HEK293T (cell line): ENCODE results near the gene KANK2.
"Not testable (repeated sequence)": the region's sequence is repeated elsewhere in the genome, so short reads cannot be mapped to it uniquely, and the experiment has no call there.

Experiments
- CTCF ChIA-PET: fragments of 350-600 bp; formaldehyde crosslinking; extraction: SDS; loops from one replicate; lab custom pipeline; 2021; ENCODE audit warnings: antibody characterized with exemption, inconsistent platforms; lab: Yijun Ruan, JAX
- POLR2A ChIA-PET: fragments of 350-600 bp; formaldehyde crosslinking; extraction: SDS; loops from one replicate; lab custom pipeline; 2020; ENCODE audit warnings: antibody characterized with exemption, inconsistent platforms; lab: Yijun Ruan, JAX
- DNase-seq: peaks from one replicate; pipeline ENCODE4 v3.0.0; 2012; ENCODE audit warnings: mixed read lengths; ENCODE audit errors: extremely low spot score
- ARNT ChIP-seq: fragments of 450-650 bp; IDR thresholded peaks from 2 replicates; pipeline ENCODE4 v1.6.1; 2017; ENCODE audit warnings: mild to moderate bottlenecking
- BHLHE40 ChIP-seq: fragments of 450-650 bp; IDR thresholded peaks from 2 replicates; pipeline ENCODE4 v1.6.1; 2016; ENCODE audit warnings: mild to moderate bottlenecking, moderate library complexity, borderline replicate concordance
- CTBP1 ChIP-seq: fragments of 450-650 bp; IDR thresholded peaks from 2 replicates; pipeline ENCODE4 v1.6.1; 2016; ENCODE audit warnings: borderline replicate concordance
- ELF4 ChIP-seq: fragments of 450-650 bp; IDR thresholded peaks from 2 replicates; pipeline ENCODE4 v1.6.1; 2017; ENCODE audit warnings: antibody characterized with exemption
- FOXA1 ChIP-seq: fragments of 450-650 bp; IDR thresholded peaks from 2 replicates; pipeline ENCODE4 v1.6.1; 2016; ENCODE audit warnings: mild to moderate bottlenecking
- FOXK2 ChIP-seq: fragments of 450-650 bp; IDR thresholded peaks from 2 replicates; pipeline ENCODE4 v1.6.1; 2016; ENCODE audit warnings: mild to moderate bottlenecking
- FOXM1 ChIP-seq: fragments of 450-650 bp; IDR thresholded peaks from 2 replicates; pipeline ENCODE4 v1.6.1; 2017; ENCODE audit warnings: mild to moderate bottlenecking, borderline replicate concordance
- HDGF ChIP-seq: fragments of 450-650 bp; IDR thresholded peaks from 2 replicates; pipeline ENCODE4 v1.6.1; 2017; ENCODE audit warnings: antibody characterized with exemption, borderline replicate concordance
- L3MBTL2 ChIP-seq: fragments of 450-650 bp; conservative IDR thresholded peaks from 2 replicates; pipeline ENCODE4 v1.6.1; 2016; ENCODE audit warnings: mild to moderate bottlenecking
- LEF1 ChIP-seq: fragments of 450-650 bp; IDR thresholded peaks from 2 replicates; pipeline ENCODE4 v1.6.1; 2017; ENCODE audit warnings: mild to moderate bottlenecking, borderline replicate concordance
- NFRKB ChIP-seq: fragments of 450-650 bp; IDR thresholded peaks from 2 replicates; pipeline ENCODE4 v1.6.1; 2016; ENCODE audit warnings: mild to moderate bottlenecking, moderate library complexity
- SP1 ChIP-seq: fragments of 450-650 bp; IDR thresholded peaks from 2 replicates; pipeline ENCODE4 v1.6.1; 2017
- SUZ12 ChIP-seq: fragments of 450-650 bp; IDR thresholded peaks from 2 replicates; pipeline ENCODE4 v1.6.1; 2016; ENCODE audit warnings: mild to moderate bottlenecking
- TARDBP ChIP-seq: fragments of 450-650 bp; IDR thresholded peaks from 2 replicates; pipeline ENCODE4 v1.6.1; 2016
- ZNF384 ChIP-seq: fragments of 450-650 bp; IDR thresholded peaks from 2 replicates; pipeline ENCODE4 v1.6.1; 2016
- TF ChIP-seq, protein P1 (sequence below): fragments of 450-650 bp; IDR thresholded peaks from 2 replicates; pipeline ENCODE4 v1.6.1; 2016

KANK2 gene

GRCh38 chr19:11182994-11183393 is 14.4 kb downstream of the KANK2 start:
- ChIA-PET CTCF (interaction anchor here (0.6 kb wide), 1 partner anchor 57 kb away, joined by 5 read pairs; no protein-coding TSS in a partner anchor), POLR2A (interaction anchor here (1.2 kb wide), 1 partner anchor 28 kb away, joined by 3 read pairs; no protein-coding TSS in a partner anchor)
- TF ChIP-seq FOXK2 (no peak), FOXA1 (no peak), CTBP1 (no peak), ELF4 (no peak), NFRKB (no peak), LEF1 (no peak), TARDBP (no peak), FOXM1 (no peak), ARNT (no peak)
- no peak for DNase-seq

- no peak for TF ChIP-seq ELF4
- TF ChIP-seq HDGF = no peak
- TF ChIP-seq, protein P1, sequence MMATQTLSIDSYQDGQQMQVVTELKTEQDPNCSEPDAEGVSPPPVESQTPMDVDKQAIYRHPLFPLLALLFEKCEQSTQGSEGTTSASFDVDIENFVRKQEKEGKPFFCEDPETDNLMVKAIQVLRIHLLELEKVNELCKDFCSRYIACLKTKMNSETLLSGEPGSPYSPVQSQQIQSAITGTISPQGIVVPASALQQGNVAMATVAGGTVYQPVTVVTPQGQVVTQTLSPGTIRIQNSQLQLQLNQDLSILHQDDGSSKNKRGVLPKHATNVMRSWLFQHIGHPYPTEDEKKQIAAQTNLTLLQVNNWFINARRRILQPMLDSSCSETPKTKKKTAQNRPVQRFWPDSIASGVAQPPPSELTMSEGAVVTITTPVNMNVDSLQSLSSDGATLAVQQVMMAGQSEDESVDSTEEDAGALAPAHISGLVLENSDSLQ = no peak
- no peak for TF ChIP-seq FOXA1
- no peak for TF ChIP-seq BHLHE40
- ChIA-PET POLR2A (no interaction called here), CTCF (no interaction called here)
- no peak for DNase-seq
Observed at GRCh38 chr19:11181488-11181887, 15.9 kb downstream of the KANK2 start.

DNA sequence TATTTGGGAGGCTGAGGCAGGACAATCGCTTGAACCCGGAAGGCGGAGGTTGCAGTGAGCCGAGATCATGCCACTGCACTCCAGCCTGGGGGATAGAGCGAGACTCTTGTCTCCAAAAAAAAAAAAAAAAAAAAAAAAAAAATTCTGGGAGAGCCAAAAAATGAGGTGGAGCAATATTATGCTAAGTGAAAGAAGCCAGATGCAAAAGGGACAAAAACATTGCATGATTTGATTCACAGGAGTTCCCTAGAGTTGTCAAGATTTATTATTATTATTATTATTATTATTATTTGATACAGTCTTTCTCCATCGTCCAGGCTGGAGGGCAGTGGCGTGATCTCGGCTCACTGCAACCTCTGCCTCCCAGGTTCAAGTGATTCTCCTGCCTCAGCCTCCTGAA is 16.4 kb downstream of the KANK2 start:
- CTCF ChIA-PET, DNase-seq, POLR2A ChIA-PET: not testable (repeated sequence)

DNA sequence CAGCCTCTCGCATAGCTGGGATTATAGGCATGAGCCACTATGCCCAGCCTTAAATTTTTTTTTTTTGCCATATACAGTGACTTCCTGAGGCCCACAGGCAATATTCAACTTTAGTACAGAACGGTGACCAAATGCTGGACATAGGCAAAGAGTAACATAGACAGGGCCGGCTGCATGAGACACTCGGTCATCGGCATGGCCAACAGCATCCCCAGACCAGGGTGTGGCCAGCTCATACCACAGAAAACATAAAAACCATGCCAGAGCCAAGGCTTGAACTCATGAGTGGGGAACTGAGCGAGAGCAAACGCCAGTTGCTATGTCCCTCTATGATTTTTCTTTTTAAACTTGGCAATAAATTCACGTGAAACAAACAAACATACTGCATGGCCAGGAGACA is 17.0 kb downstream of the KANK2 start:
- ChIA-PET CTCF (no interaction called here), POLR2A (no interaction called here)
- DNase-seq = no peak
- no peak for TF ChIP-seq HDGF

DNA sequence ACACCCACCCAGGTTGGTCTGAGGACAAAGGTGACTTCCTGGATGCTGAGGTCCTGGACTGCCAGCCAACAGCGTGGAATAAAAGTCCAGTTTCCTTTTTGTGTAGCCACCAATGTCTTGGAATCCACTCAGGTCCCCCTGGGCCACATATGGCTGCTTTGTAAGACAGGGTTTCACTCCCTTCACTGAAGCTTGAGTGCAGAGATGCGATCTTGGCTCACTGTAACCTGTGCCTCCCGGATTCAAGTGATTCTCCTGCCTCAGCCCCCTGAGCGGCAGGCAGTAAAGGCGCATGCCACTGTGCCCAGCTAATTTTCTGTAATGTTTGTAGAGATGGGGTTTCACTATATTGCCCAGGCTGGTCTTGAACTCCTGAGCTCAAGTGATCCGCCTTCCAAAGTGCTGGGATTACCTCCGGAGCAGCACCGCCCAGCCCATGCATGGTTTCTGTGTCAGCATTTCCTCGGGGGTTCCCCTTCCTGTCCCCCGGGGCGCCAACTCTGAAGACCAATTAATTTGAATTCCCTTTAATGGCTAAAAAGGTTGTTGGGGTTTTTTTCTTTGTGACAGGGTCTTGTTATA is 17.5 kb downstream of the KANK2 start:
- no peak for TF ChIP-seq SUZ12
- TF ChIP-seq FOXK2 = no peak
- no peak for TF ChIP-seq ELF4
- TF ChIP-seq CTBP1 = no peak
- TF ChIP-seq HDGF = no peak
- no peak for TF ChIP-seq SP1
- TF ChIP-seq BHLHE40 = no peak
- TF ChIP-seq LEF1 = no peak
- no peak for TF ChIP-seq L3MBTL2
- TF ChIP-seq NFRKB = no peak
- no peak for TF ChIP-seq ZNF384
- no peak for TF ChIP-seq ARNT
- ChIA-PET POLR2A (no interaction called here), CTCF (no interaction called here)
- no peak for DNase-seq

DNA sequence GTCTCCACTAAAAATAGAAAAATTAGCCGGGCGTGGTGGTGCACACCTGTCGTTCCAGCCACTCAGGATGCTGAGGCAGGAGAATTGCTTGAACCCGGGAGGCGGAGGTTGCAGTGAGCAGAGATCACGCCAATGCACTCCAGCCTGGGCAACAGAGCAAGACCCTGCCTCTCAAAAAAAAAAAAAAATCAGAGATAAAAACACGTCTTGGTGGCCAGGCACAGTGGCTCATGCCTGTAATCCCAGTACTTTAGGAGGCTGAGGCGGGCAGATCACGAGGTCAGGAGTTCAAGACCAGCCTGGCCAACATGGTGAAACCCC is 18.2 kb downstream of the KANK2 start:
- POLR2A ChIA-PET = interaction anchor here (1.2 kb wide), 1 partner anchor 14 kb away, joined by 3 read pairs; no protein-coding TSS in a partner anchor
- CTCF ChIA-PET = not testable (repeated sequence)

GRCh38 chr19:11177592-11177991 is 19.8 kb downstream of the KANK2 start:
- TF ChIP-seq NFRKB = no peak
- TF ChIP-seq, protein P1 = no peak
- no peak for TF ChIP-seq BHLHE40
- TF ChIP-seq FOXK2 = no peak
- no peak for TF ChIP-seq CTBP1
- TF ChIP-seq TARDBP = no peak
- TF ChIP-seq LEF1 = no peak
- TF ChIP-seq ARNT = no peak
- no peak for TF ChIP-seq FOXA1
- no peak for TF ChIP-seq ZNF384
- TF ChIP-seq L3MBTL2 = no peak
- no peak for TF ChIP-seq FOXM1
- TF ChIP-seq ELF4 = no peak
- no peak for TF ChIP-seq SUZ12
- ChIA-PET POLR2A (no interaction called here), CTCF (no interaction called here)
- no peak for DNase-seq

More for the DNA sequence above, 18.2 kb downstream of the KANK2 start:
- not testable (repeated sequence) for DNase-seq

DNA sequence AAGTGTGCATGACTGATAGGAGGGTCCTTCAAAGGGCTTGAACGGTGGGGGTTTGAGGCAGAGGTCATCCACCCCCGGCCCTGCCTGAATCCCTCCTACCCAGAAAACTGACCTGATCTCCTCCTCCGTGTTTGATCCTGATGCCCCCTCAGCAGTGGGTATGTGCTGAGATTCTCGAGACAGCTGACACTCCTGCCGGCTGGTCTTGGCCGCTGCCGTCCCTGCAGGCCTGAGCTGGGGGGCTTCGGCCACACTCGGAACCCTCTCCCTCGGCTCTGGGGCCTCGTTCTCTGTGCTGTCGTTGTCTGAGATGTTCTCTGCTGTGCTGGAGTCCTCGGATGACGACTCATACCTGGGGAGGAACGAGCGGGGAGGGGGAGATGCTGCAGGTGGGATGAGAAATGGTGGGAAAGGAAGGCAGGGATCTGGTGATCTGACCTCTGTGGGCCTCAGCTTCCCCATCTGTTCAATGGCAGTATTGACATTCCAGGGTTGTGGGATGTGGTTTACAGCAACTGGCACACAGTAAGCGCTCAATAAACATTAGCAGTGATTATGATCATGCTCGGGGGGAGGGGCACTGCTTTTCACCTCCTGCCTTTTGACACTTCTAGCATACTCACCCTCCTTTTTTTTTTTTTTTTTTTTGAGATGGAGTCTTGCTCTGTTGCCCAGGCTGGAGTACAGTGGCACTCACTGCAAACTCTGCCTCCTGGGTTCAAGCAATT is 20.7 kb downstream of the KANK2 start:
- POLR2A ChIA-PET = interaction anchor here (1.2 kb wide), 1 partner anchor 20 kb away, joined by 5 read pairs; the partner anchor contains the start of gene SPC24
- no peak for TF ChIP-seq NFRKB
- no peak for TF ChIP-seq TARDBP
- no peak for TF ChIP-seq ELF4
- TF ChIP-seq ARNT = no peak
- TF ChIP-seq HDGF = no peak
- TF ChIP-seq FOXA1 = no peak
- TF ChIP-seq FOXM1 = no peak
- CTCF ChIA-PET = no interaction called here
- no peak for DNase-seq
